DMS53 (cell line): ENCODE measurements around the gene UFSP2.

Experiments
- DNase-seq: peaks from one replicate; lab custom pipeline; 2025; lab: John Stamatoyannopoulos, UW

UFSP2 gene, protein sequence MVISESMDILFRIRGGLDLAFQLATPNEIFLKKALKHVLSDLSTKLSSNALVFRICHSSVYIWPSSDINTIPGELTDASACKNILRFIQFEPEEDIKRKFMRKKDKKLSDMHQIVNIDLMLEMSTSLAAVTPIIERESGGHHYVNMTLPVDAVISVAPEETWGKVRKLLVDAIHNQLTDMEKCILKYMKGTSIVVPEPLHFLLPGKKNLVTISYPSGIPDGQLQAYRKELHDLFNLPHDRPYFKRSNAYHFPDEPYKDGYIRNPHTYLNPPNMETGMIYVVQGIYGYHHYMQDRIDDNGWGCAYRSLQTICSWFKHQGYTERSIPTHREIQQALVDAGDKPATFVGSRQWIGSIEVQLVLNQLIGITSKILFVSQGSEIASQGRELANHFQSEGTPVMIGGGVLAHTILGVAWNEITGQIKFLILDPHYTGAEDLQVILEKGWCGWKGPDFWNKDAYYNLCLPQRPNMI

DNA sequence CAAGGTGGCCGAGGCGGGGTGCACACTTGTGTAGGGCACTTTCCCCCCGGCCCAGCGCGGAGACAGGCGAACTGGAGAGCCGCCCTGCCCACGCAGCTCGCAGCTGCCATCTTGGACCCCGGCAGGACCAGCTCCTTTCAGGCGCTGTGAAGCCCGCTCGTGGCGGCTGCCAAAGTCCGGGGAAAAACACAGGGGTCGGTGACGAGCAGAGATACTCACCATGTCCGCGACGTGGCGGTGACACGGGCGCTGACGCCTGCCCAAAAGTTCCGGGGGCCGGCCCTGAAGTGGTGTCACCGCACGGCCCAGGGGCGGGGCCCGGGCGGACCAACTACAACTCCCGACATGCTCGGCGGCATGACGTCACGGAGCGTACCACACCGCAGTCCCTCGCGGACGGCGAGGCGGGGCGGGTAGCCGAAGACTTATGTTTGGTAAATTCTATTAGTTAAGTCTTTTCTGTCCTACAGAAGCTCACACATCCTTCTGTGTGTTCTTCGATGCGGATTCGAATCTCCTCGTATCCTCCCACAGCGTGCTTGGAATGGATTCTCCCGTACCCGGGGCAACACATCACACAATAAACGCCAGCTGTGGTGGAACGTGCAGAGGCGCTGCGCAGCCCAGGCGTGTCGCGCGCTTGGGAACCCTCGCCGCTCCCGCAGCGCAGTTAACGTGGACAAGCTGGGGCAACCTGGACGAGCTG is at the start of gene UFSP2:
Gene UFSP2, minus strand, starts transcription at position 318 of the 706 bp plus-strand sequence. Its CDS starts 96 bp downstream, at position 222.
- DNase-seq = peak; percentile 94

DNA sequence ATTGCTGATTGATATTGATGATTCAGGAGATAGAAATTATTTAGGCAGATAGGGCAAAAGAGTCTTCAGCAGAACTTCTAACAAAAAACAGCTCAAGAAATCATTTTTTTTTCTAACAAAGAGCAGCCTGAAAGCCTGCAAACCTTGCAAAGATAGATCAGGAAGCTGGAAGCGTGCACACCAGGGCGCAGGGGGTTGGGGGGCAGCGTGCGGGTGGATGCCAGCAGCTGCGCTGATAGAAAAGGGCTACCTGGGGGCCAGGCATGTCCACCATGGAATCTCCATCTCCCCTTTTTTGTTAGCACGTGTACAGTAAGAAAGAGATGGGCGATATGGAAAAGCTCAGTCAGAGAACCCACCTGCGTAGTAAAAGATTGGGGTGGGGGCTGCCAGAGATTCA is 47.5 kb upstream of the UFSP2 start:
- DNase-seq = no peak

DNA sequence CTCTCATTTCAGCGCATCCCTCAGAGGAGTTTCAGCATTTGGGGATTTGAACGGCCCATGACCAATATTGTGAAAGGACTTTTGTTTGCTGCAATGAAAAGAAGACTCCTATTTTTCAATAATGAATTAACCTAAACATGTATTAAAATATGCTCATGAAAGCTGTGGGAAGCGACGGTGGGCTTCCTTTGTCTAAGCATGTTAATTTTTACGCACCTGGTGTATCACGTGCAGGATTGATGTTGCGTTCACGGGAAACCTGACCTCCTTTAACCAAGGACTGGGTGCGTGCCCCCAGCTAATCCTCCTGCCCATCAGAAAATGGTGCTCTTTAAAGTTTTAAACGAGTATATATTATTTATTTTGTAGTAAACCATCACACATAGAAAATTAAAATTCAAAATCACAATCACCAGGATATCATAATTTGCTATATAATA is 46.4 kb upstream of the UFSP2 start:
- DNase-seq = no peak

DNA sequence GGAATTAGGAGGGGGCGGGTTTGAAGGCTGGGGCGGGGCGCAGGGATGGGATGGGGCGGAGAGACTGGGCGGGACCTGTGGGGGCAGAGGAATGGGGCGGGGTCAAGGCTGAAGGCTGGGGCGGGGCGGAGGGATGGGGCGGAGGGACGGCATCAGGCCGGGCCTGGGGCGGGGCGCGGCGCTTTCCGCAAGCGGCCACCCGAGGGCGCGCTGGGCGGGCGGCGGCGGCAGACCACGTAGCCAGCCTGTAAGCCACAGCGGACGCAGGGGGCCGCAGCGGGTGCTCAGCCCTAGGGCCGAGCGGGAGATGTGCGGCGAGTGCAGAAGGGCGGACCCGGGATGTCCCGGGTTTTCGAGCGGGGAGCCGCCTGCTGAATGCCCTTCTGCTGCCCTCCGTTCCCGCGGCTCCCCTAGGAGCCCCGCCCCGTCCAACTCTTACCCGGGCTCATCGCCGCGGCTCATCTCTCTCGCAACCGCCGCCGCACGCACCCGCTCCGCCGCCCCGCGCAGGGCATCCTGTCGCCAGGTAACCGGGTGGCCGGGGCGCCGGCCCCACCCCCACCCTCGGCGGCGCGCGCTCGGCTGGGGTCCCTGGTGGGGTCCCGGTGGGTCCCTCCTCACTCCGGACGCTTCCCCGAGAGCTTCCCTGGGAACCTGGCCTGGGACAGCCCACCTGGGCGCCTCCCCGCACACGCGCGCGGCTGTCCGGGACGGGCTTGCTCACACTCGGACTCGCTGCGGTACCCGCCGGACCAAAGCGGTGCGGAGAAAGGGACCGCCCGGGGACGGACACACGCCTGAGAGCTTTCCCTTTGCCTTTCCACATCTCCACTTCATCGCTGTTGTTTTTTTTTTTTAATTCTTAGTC is 45.7 kb upstream of the UFSP2 start, which contains the start of gene CCDC110:
Gene CCDC110, minus strand, starts transcription at position 499 of the 868 bp plus-strand sequence. Its CDS starts 50 bp downstream, at position 449.
- DNase-seq = peak; percentile 92

DNA sequence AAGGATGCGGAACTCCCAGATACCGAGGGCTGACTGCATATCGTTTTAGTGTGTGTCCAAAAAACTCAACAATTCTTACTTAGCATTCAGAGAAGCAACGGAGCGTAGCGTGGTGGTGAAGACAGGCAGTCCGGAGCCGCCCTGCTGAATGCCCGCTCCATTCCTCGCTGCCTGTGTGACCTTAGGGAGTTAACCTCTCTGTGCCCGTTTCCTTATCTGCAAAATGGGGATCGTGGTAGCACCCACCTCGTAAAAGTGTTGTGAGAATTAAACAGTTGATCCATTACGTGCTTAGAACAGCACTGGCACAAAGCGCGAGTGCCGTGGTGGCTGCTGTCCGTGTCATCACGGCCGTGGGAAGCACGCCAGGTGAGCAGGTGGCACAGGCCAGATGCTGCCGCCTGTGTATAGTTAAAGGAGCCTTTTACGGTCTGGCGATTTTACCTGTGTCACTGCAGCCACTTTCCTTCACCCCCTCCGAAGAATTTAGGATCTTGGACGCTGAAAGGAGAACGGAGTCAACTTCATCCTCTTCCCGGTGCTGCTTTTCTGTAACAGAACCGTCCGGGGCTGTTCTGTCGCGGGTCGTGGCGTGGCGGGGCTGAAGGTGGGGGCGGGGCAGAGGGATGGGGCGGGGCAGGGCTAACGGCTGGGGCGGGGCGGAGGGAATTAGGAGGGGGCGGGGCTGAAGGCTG is 44.9 kb upstream of the UFSP2 start:
- peak; percentile 85 for DNase-seq

DNA sequence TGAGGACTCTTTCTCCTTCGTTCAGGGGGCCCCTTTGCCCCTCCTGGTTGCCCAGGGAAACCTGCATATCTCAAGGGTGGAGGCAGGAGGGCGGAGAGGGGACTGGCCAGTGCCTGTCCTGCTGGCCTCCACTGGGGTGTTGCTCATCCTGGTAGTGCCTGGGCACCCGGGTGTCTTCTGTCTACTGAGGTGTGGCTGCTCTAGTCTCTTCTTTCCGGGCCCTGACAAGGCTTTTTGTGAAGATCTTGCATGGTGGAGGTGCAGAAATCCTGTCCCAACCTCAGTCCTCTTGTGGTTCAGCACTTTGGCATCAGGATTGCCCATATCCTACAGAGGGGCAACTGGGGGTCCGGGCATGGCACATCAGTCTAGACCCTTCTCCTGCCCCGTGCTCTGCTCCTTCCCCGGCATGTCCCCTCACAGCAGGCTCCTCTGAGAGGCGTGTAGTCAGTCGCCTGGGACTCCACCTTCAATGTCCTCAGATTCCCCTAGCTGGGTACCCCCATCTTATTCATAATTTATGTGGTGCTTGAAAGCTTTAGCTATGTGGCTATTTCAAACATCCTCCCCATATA is 43.9 kb upstream of the UFSP2 start:
- peak; percentile 2 for DNase-seq

DNA sequence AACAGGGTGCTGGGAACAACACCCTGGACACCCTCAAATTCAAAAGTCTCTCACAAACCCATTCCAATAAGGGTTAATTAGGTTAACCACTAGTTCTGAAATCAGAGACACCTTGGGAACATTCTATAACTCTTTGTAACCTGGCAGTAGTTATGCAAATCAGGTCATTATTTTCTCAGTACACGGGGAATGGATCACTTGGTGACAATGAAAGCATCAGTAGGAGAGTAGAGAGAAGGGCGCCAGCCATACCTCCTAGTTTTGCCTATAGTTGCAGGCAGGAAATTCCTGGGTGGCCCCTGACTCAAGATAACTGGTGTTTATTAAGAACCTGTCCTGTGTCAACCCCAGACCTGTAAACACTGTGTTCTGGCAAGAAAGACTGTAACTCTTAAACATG is 43.2 kb upstream of the UFSP2 start:
- DNase-seq = no peak

DNA sequence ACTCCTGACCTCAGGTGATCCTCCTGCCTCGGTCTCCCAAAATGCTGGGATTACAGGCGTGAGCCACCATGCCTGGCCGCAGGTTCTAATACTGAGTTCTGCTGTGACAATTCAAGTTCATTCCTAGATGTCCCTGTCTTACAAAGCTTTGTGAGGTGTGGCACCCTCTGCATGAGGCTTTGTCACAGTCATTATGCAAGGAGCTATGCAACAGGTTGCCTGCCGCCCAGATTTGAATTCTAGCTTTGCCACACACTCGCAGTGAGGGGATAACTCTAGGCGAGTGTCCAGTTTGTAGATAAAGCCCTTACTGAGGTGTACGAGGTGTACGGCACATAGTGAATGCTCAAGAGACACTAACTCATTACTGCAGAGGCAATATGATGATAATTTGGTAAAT is 42.2 kb upstream of the UFSP2 start:
- DNase-seq = no peak

DNA sequence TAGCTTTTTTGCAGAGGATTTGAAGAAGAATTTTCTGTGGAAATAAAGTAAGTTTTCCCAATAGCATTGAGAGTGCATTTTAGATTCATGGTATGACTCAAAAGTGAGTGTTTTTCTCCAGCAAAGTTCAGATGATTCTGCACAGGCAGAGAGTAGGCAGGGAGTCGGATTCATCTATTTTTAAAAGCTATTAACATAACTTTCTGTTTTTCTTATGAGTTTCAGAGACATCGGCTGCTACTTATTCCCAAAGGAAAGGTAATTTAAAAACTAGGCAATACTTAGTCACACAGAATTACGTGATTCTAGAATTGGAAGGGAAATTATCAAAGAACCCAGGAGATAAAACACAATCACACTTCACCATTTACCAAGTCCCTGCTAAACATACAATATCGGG is 41.3 kb upstream of the UFSP2 start:
- no peak for DNase-seq

DNA sequence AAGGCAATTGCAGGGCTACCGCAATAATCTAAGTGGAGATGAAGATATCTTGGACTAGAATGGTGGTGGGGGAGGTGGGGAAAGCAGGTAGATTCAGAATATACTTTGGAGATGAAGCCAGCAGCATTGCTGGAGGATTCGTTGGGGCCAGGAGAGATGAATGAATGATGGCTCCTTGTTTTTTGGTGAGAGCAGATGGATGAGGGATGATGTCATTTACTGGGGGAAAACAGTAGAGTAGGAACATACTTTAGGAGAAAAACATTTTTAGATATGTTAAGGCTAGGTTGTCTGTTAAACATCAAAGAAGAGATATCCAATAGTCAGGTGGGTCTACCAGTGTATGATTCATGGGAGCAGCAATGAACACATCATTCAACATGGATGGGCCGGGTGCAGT is 39.9 kb upstream of the UFSP2 start:
- DNase-seq = no peak

DNA sequence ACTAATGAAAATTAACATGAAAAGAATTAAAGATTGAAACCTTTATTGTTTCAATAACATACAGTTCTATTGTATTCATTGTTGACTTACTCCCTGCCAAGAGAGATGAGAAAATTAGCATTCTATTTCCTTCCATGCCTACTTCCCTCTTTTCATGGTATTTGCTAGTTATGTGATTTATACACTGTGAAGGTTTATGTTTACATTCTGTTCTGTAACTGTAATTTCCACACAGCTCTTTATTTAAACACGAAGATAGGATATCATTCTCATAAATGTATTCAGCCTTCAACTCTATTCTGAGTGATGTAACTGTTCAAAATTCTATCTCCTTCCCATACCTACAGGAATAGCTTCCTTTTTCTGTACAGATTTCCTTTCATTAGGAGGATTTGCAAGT is 39.1 kb upstream of the UFSP2 start:
- DNase-seq = no peak

DNA sequence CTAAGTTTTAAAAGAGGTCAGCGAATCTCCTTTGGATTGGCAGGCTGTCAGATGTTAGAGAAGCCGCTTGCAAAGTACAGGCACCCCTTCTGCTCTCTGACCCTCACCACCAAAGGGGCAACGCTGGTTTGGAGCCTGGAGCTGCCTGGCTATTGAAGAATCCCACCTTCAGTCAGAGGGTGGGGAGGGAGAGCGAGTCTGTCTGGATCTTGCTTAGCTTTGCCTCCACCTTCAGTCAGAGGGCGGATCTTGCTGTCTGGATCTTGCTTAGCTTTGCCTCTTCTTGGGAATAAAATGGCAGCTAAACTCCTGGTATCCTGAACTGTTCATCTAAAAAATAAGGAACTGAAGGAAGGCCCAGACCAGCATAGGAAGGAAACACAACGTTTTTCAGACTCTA is 38.4 kb upstream of the UFSP2 start:
- no peak for DNase-seq

DNA sequence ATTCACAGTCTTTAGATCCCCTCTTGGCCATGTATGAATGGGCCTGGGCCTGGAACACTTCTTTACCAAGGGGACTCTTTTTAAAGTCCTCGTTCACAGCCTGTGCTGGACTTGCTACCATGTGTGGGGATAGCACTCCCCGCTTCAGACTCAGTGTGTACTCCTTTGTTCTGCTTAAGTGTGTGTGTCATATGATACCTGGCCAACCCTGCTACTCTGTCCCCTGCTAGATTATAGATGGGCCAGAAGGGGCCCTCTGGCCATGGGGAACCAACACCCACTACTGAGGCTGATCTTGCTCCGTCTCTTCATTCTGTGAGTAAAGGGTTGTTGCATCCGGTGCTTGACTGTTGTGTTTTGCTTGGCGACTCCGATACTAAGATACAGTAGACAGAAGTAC is 37.8 kb upstream of the UFSP2 start:
- no peak for DNase-seq

DNA sequence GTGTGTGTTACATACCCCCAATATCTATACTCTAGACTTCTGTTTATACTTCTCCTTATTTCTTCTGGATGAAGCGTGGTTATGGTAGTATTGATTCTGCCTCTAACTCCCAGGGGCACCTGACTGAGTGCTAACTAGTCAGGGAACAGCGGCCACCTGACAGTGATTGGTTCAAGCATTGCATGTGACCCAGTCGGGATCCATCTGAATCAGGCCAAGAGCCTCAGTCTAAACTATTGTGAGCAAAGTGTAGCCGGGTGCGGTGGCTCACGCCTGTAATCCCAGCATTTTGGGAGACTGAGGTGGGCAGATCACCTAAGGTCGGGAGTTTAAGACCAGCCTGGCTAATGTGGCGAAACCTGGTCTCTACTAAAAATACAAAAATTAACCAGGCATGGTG is 35.8 kb upstream of the UFSP2 start:
- no peak for DNase-seq

DNA sequence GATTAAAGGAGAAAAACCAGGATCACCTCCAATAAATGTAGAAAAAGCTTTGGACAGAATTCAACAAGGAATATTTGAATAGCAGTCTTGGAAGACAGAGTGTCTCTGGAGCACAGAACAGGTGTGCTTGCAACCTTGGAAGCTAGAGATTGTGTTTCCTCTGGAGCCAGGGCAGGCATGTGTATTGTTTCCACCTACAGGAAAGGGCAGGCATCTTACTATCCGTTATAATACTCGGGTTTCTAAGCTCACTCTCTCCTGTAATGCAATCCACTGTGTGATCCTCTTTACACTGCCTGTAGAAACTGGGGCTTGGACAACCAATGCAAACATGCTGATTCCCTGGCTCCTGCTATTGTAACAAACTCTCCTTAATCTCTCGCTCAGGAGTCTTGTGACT is 31.4 kb upstream of the UFSP2 start:
- DNase-seq = peak; percentile 56

DNA sequence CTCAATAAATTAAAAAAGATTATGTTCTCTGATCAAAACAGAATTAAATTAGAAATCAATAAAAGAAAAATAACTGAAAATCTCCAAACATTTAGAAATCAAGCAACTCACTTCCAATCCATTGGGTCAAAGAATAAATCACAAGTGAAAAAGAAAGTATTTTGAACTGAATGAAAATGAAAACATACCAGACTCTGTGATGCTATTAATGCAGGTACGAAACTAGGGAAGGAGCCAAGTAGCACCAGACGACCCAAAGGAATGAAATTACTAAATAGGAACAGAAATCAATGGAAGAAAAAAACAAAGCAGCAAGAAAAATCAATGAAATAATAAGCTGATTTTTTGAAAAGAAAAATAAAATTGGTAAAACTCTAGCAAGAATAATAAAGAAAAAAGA is 30.4 kb upstream of the UFSP2 start:
- no peak for DNase-seq

DNA sequence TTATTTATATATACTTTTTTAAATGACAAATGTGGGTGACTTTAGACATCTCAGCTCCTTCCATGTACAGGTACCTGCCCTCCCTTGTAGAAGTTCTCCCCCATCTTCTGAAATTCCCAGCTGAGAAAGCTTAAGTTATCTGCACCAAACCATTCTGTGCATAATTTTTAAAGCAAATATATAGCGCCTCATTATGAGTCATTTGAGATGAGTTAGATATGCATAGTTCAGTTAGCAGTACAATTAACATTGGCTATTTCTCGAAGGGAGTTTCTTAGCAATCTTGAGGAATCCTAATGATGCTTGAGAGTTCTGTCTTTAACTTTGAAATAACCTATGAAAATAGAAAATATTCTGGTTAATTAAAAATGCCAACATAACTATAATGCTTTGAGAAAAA is 19.4 kb upstream of the UFSP2 start:
- no peak for DNase-seq

DNA sequence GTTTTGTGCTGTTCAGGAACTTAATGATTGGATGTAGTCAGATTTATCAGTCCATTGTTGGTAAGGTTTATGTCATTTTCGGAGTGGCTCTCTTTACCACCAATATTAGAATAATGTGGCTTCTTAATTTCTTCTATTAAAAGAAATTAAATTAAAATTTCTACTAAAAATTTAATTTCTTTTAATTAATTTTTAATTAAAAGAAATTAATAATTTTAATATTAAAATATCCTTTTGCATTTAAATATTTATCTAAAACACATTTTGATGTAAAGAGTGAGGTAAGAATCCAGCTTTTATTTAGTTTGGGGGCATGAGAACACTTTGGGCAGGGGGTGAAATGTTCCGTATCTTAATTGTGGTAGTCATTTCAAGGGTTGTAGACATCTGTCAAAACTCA is 15.7 kb upstream of the UFSP2 start:
- no peak for DNase-seq

DNA sequence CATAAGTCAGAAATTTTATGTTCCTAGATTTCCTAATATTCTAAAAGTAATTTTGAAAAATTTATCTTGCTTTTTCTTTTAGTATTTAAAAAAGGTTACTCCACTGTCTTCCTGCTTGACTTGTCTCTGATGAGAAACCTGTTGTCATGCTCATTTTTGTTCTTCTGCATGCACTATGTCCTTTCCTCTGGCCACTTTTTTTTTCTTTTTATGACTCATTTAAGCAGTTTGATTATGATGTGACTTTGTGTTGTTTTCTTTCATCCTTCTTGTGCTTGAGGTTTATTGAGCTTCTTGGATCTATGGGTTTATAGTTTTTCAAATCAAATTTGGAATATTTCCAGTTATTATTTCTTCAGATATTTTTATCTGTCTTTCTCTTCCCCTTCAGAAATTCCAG is 12.0 kb upstream of the UFSP2 start:
- DNase-seq = peak; percentile 15

DNA sequence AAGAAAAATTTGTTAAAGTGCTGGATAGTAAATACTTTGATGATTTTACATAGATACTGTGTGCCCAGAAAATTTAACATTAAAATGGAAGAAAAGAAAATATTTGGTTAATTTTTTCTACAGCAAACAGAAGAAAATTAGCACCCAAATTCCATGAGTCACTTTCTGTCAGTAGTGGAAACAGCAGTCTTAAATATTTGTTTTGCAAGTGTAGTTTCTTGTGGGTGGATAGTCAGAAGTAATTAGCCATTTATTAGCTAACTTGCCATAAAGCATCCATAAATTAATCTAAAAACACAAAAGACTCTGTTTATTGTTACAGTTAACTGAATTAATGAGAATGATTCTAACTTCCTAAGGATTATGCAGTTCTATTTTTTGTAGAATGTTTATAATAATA is 9.7 kb upstream of the UFSP2 start:
- no peak for DNase-seq

DNA sequence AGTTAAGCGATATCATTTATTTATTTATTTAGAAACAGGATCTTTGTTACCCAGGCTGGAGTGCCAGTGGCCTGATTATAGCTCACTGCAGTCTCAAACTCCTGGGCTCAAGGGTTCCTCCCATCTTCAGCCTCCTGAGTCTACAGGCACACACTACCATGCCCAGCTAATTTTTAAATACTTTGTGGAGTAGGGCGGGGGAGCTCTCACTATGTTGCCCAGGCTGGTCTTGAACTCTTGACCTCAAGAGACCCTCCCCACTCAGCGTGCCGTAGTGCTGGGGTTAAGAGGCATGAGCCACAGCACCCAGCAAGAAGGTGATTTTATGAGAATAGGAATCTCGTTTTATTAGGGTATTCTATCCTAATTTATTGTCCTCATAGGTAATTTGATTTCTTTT is 3.9 kb upstream of the UFSP2 start:
- DNase-seq = no peak
